H1 (cell line): ENCODE measurements around the gene ATL3. TPM values are rescaled to one million over a fixed set of nuclear protein-coding genes. Genes with fewer than 3 reads are reported as not detected.
"Not testable (repeated sequence)": the region's sequence is repeated elsewhere in the genome, so short reads cannot be mapped to it uniquely, and the experiment has no call there.

Source experiments
- CTCF ChIA-PET: fragments of 300-600 bp; sonication (Branson Sonifier 250); formaldehyde crosslinking; loops from one replicate; lab custom pipeline; 2021; ENCODE audit not compliant: partially characterized antibody; lab: Charles Lee
- POLR2A ChIA-PET: fragments of 300-600 bp; sonication (Branson Sonifier 250); formaldehyde crosslinking; loops from one replicate; lab custom pipeline; 2021; ENCODE audit warnings: inconsistent platforms; ENCODE audit not compliant: partially characterized antibody; lab: Charles Lee
- DNase-seq, 2 experiments: peaks; one replicate each; pipeline versions ENCODE4 v3.0.0 to v3.0.0-alpha.2; 2010 to 2022; ENCODE audit warnings: low spot score in 2 of 2, low read depth in 1 of 2, mixed read lengths in 1 of 2
- FAIRE-seq: peaks from 2 replicates; lab custom pipeline; 2011; peaks lifted over from hg19 to GRCh38; lab: Jason Lieb, UNC
- H2AFZ ChIP-seq: 2 replicates; pipeline ENCODE4 v1.8.1; 2012; ENCODE audit warnings: low read length, inconsistent platforms
- H2AK5ac ChIP-seq: 2 replicates; pipeline ENCODE4 v1.6.1; 2013; ENCODE audit warnings: low read depth, low read length
- H2BK120ac ChIP-seq: replicated peaks from 2 replicates; pipeline ENCODE3; 2013; ENCODE audit warnings: low read depth, low read length, inconsistent platforms
- H2BK12ac ChIP-seq: 2 replicates; pipeline ENCODE4 v1.6.1; 2013; ENCODE audit warnings: low read depth, low read length
- H2BK15ac ChIP-seq: 2 replicates; pipeline ENCODE4 v1.6.1; 2013; ENCODE audit warnings: low read length
- H2BK20ac ChIP-seq: 2 replicates; pipeline ENCODE4 v1.6.1; 2013; ENCODE audit warnings: low read length
- H2BK5ac ChIP-seq: 2 replicates; pipeline ENCODE4 v1.6.1; 2013; ENCODE audit warnings: low read depth, low read length
- H3K14ac ChIP-seq: 2 replicates; pipeline ENCODE4 v1.6.1; 2013; ENCODE audit warnings: inconsistent platforms; ENCODE audit not compliant: insufficient read length
- H3K18ac ChIP-seq: 2 replicates; pipeline ENCODE4 v1.6.1; 2013; ENCODE audit warnings: low read length; ENCODE audit errors: extremely low read depth
- H3K23ac ChIP-seq: 2 replicates; pipeline ENCODE4 v1.6.1; 2013; ENCODE audit warnings: inconsistent platforms; ENCODE audit not compliant: insufficient read length
- H3K23me2 ChIP-seq: 2 replicates; pipeline ENCODE4 v1.6.1; 2013; ENCODE audit warnings: low read depth, low read length
- H3K27ac ChIP-seq: 2 replicates; pipeline ENCODE4 v1.6.1; 2011; ENCODE audit warnings: low read depth, low read length, inconsistent platforms
- H3K27me3 ChIP-seq, 4 experiments: replicated peaks in 1 of 4; 1 replicate in 1 of 4; 2 replicates in 3 of 4; pipeline versions ENCODE4 v1.6.1 to v1.8.1; 2011 to 2013; ENCODE audit warnings: low read length in 3 of 4, mild to moderate bottlenecking in 3 of 4, inconsistent platforms in 2 of 4, mixed read lengths in 2 of 4, moderate library complexity in 1 of 4; ENCODE audit not compliant: control insufficient read depth in 3 of 4, insufficient read depth in 3 of 4; ENCODE audit errors: extremely low read depth in 1 of 4
- H3K36me3 ChIP-seq, 4 experiments: 2 replicates each; pipeline versions ENCODE4 v1.6.1 to v1.8.1; 2011 to 2013; ENCODE audit warnings: mild to moderate bottlenecking in 4 of 4, low read length in 3 of 4, moderate library complexity in 2 of 4, control low read depth in 1 of 4, inconsistent platforms in 1 of 4; ENCODE audit not compliant: insufficient read depth in 4 of 4, control insufficient read depth in 2 of 4
- H3K4ac ChIP-seq: replicated peaks from 2 replicates; pipeline ENCODE3; 2013; ENCODE audit warnings: low read length, low read depth, mixed read lengths, inconsistent platforms; ENCODE audit not compliant: insufficient read length
- H3K4me1 ChIP-seq, 4 experiments: replicated peaks in 1 of 4; 1 replicate in 1 of 4; 2 replicates in 3 of 4; pipeline versions ENCODE4 v1.6.1 to v1.8.1; 2011 to 2013; ENCODE audit warnings: low read length in 3 of 4, inconsistent platforms in 2 of 4, mixed read lengths in 1 of 4; ENCODE audit not compliant: insufficient read depth in 4 of 4, control insufficient read depth in 3 of 4
- H3K4me2 ChIP-seq, 2 experiments: 2 replicates each; pipeline versions ENCODE4 v1.6.1 to v1.8.1; 2011 to 2013; ENCODE audit warnings: low read depth in 2 of 2, low read length in 2 of 2, control low read depth in 1 of 2, inconsistent platforms in 1 of 2, mild to moderate bottlenecking in 1 of 2; ENCODE audit not compliant: insufficient read depth in 1 of 2
- H3K4me3 ChIP-seq, 4 experiments: fragments of 200-600, 300-600 bp in 1 of 4; sonication (generic), shearing (Covaris generic), sonication (Bioruptor Twin) in 1 of 4; 2 replicates each; pipeline versions ENCODE4 v1.5.1 to v1.8.1; 2011 to 2016; ENCODE audit warnings: low read length in 4 of 4, low read depth in 3 of 4, control low read depth in 2 of 4, inconsistent platforms in 2 of 4, mild to moderate bottlenecking in 2 of 4, mixed read lengths in 1 of 4, moderate library complexity in 1 of 4; ENCODE audit not compliant: insufficient read depth in 2 of 4; ENCODE audit errors: extremely low read depth in 1 of 4
- H3K56ac ChIP-seq: replicated peaks from 2 replicates; pipeline ENCODE3; 2013; ENCODE audit warnings: low read depth, mild to moderate bottlenecking, mixed read lengths, low read length, inconsistent platforms; ENCODE audit not compliant: insufficient read length
- H3K79me1 ChIP-seq: 2 replicates; pipeline ENCODE4 v1.6.1; 2013; ENCODE audit warnings: low read depth, low read length, control low read depth
- H3K79me2 ChIP-seq, 2 experiments: 2 replicates each; pipeline versions ENCODE4 v1.6.1 to v1.8.1; 2012 to 2013; ENCODE audit warnings: low read length in 2 of 2, mild to moderate bottlenecking in 2 of 2, inconsistent platforms in 1 of 2; ENCODE audit not compliant: insufficient read depth in 2 of 2, control insufficient read depth in 1 of 2
- H3K9ac ChIP-seq, 4 experiments: replicated peaks in 1 of 4; 1 replicate in 1 of 4; 2 replicates in 3 of 4; pipeline versions ENCODE4 v1.6.1 to v1.8.1; 2011 to 2013; ENCODE audit warnings: low read depth in 3 of 4, low read length in 3 of 4, control low read depth in 2 of 4, mild to moderate bottlenecking in 2 of 4, moderate library complexity in 2 of 4, inconsistent platforms in 1 of 4; ENCODE audit errors: extremely low read depth in 1 of 4
- H3K9me3 ChIP-seq, 2 experiments: 2 replicates each; pipeline versions ENCODE4 v1.6.1 to v1.8.1; 2012 to 2013; ENCODE audit warnings: mild to moderate bottlenecking in 2 of 2, moderate library complexity in 2 of 2, control low read depth in 1 of 2, inconsistent platforms in 1 of 2, low read depth in 1 of 2, low read length in 1 of 2, mixed read lengths in 1 of 2; ENCODE audit not compliant: insufficient read depth in 2 of 2
- H4K20me1 ChIP-seq, 2 experiments: replicated peaks in 1 of 2; 2 replicates each; pipeline versions ENCODE3 to v1.8.1; 2011 to 2013; ENCODE audit warnings: inconsistent platforms in 2 of 2, low read length in 2 of 2, mild to moderate bottlenecking in 1 of 2; ENCODE audit not compliant: insufficient read depth in 2 of 2, control insufficient read depth in 1 of 2
- H4K5ac ChIP-seq: 2 replicates; pipeline ENCODE4 v1.6.1; 2013; ENCODE audit warnings: low read length, low read depth, mixed read lengths, inconsistent platforms; ENCODE audit not compliant: insufficient read length
- H4K8ac ChIP-seq: 2 replicates; pipeline ENCODE4 v1.8.0; 2013; ENCODE audit warnings: mild to moderate bottlenecking, moderate library complexity, low read length, inconsistent platforms; ENCODE audit not compliant: insufficient read depth; ENCODE audit errors: extremely low read depth
- H4K91ac ChIP-seq: replicated peaks from 2 replicates; pipeline ENCODE3; 2013; ENCODE audit warnings: low read length, mixed read lengths, inconsistent platforms; ENCODE audit not compliant: insufficient read length
- WGBS, 2 experiments: shearing (Covaris generic) in 1 of 2; methylation state at CpG; one replicate each; pipeline versions ENCODE4 v1.1.6 to v1.1.7; 2013 to 2015; ENCODE audit warnings: low lambda C conversion rate in 2 of 2, mixed read lengths in 2 of 2, inconsistent platforms in 1 of 2, low coverage in 1 of 2, missing lambda C conversion rate in 1 of 2; ENCODE audit not compliant: insufficient replicate concordance in 2 of 2, insufficient coverage in 1 of 2, insufficient read length in 1 of 2; ENCODE audit errors: extremely low coverage in 1 of 2, missing lambda C conversion rate in 1 of 2; 5-methylcytosine and 5-hydroxymethylcytosine counted together
- polyA plus RNA-seq, 7 experiments: library from polyadenylated mRNA; depleted of rRNA in 3 of 7; stranded (reverse) in 5 of 7; unstranded in 2 of 7; fragments of >200 nt in 5 of 7; fragments of 200-250 nt in 2 of 7; gene quantifications; 1 replicate in 5 of 7; 2 replicates in 1 of 7; 4 replicates in 1 of 7; pipeline versions ENCODE4 v1.2.1 to v1.2.3, GENCODE V29; 2011 to 2013; ENCODE audit warnings: missing spikeins in 2 of 7, mixed read lengths in 2 of 7
- total RNA-seq: library from RNA; stranded (reverse); fragmentation: NEBNext Ultra II Directional; extraction: Animal tissue kit (Norgen Biotek cat#: 25700); gene quantifications from 2 replicates; pipeline ENCODE4 v1.2.1, GENCODE V29; 2021

ATL3 gene
- total and polyA plus RNA-seq, 2 of the 8 experiments (the other 6 are each of a cell fraction or from before 2014, with no cell fraction given): 7.8 to 24.5 TPM

- H3K27ac ChIP-seq, H3K79me2 ChIP-seq, H3K4me3 ChIP-seq, H3K27me3 ChIP-seq, H4K20me1 ChIP-seq, H2BK12ac ChIP-seq, H4K5ac ChIP-seq, H2BK5ac ChIP-seq, H3K23ac ChIP-seq, H3K23me2 ChIP-seq, DNase-seq, H4K91ac ChIP-seq, H3K18ac ChIP-seq, H3K9me3 ChIP-seq, H3K4ac ChIP-seq, H2BK15ac ChIP-seq, FAIRE-seq, H2AFZ ChIP-seq, H4K8ac ChIP-seq, H3K4me2 ChIP-seq, H3K14ac ChIP-seq, H3K9ac ChIP-seq, H3K56ac ChIP-seq, H2AK5ac ChIP-seq, H2BK120ac ChIP-seq, H3K79me1 ChIP-seq, H2BK20ac ChIP-seq, H3K4me1 ChIP-seq: not testable (repeated sequence)
- 97% methylated on average over 8 of the region's 8 CpGs; no CpG with 5 or more reads in 1 of the 2 experiments for WGBS, 2 experiments
- CTCF ChIA-PET: interaction anchor here (0.6 to 5.3 kb wide), 28 partner anchors 10 to 615 kb away, joined by 3 to 77 read pairs (median 4); no protein-coding TSS in a partner anchor
- peaks cover 0 to 32% (median 13%) of the 10 kb centered on the region in 4 experiments; a peak in 7 of 8 replicates for H3K36me3 ChIP-seq
- POLR2A ChIA-PET: interaction anchor here (0.6 to 1.1 kb wide), 2 partner anchors 125 to 548 kb away, joined by 3 to 4 read pairs; no protein-coding TSS in a partner anchor
These were observed 32.7 kb downstream of the ATL3 start for GRCh38 chr11:63638436-63638835.
